MM.1S (cell line): ENCODE results near the gene ATG12.
A peak's percentile ranks its signal among the peaks of the same experiment; 100 is the strongest.
"Not testable (repeated sequence)": the region's sequence is repeated elsewhere in the genome, so short reads cannot be mapped to it uniquely, and the experiment has no call there.

ENCODE experiments used
- DNase-seq: peaks from one replicate; pipeline ENCODE4 v3.0.0-alpha.2; 2015
- H2AFZ ChIP-seq: fragments of 300-600 bp; sonication (generic); 2 replicates; pipeline ENCODE4 v1.6.0; 2016; ENCODE audit warnings: antibody characterized with exemption, low read length
- H3F3A ChIP-seq: fragments of 300-600 bp; sonication (generic); 2 replicates; pipeline ENCODE4 v1.6.1; 2016; ENCODE audit warnings: mild to moderate bottlenecking, antibody characterized with exemption, low read length, moderate library complexity, mixed read lengths; ENCODE audit not compliant: insufficient read depth
- H3K27ac ChIP-seq: fragments of 300-600 bp; sonication (generic); 2 replicates; pipeline ENCODE4 v1.5.1; 2016; ENCODE audit warnings: mild to moderate bottlenecking, low read length
- H3K27me3 ChIP-seq: fragments of 300-600 bp; sonication (generic); replicated peaks from 2 replicates; pipeline ENCODE4 v1.6.0; 2016; ENCODE audit warnings: low read length; ENCODE audit not compliant: insufficient read depth
- H3K36me3 ChIP-seq: fragments of 300-600 bp; sonication (generic); replicated peaks from 2 replicates; pipeline ENCODE4 v1.6.1; 2016; ENCODE audit warnings: mild to moderate bottlenecking, low read length, mixed read lengths; ENCODE audit not compliant: insufficient read depth
- H3K4me1 ChIP-seq: fragments of 300-600 bp; sonication (generic); 2 replicates; pipeline ENCODE4 v1.6.1; 2016; ENCODE audit warnings: low read length, mixed read lengths
- H3K4me2 ChIP-seq: fragments of 300-600 bp; sonication (generic); 2 replicates; pipeline ENCODE4 v1.6.0; 2016; ENCODE audit warnings: low read depth, low read length
- H3K4me3 ChIP-seq: fragments of 300-600 bp; sonication (generic); 2 replicates; pipeline ENCODE4 v1.5.1; 2016; ENCODE audit warnings: low read length, mixed read lengths
- H3K79me2 ChIP-seq: fragments of 300-600 bp; sonication (generic); 2 replicates; pipeline ENCODE4 v1.6.1; 2016; ENCODE audit warnings: mixed run types, low read length, mixed read lengths
- H3K9ac ChIP-seq: fragments of 300-600 bp; sonication (generic); 2 replicates; pipeline ENCODE4 v1.6.1; 2016; ENCODE audit warnings: low read length, mixed read lengths
- H3K9me2 ChIP-seq: fragments of 300-600 bp; sonication (generic); replicated peaks from 2 replicates; pipeline ENCODE4 v1.6.1; 2016; ENCODE audit warnings: mild to moderate bottlenecking, low read length, mixed read lengths; ENCODE audit not compliant: insufficient read depth
- H3K9me3 ChIP-seq: fragments of 300-600 bp; sonication (generic); replicated peaks from 2 replicates; pipeline ENCODE4 v1.6.1; 2016; ENCODE audit warnings: mild to moderate bottlenecking, low read length, mixed read lengths; ENCODE audit not compliant: insufficient read depth
- H4K20me1 ChIP-seq: fragments of 300-600 bp; sonication (generic); 2 replicates; pipeline ENCODE4 v1.6.1; 2016; ENCODE audit warnings: mild to moderate bottlenecking, low read length, moderate library complexity, mixed read lengths; ENCODE audit not compliant: insufficient read depth
- EZH2 ChIP-seq: fragments of 300-600 bp; sonication (generic); optimal IDR thresholded peaks from 2 replicates; pipeline ENCODE3; 2017; ENCODE audit warnings: low read depth, mild to moderate bottlenecking, antibody characterized with exemption, low read length, mixed read lengths
- EZH2phosphoT487 ChIP-seq: fragments of 300-600 bp; sonication (generic); IDR thresholded peaks from 2 replicates; pipeline ENCODE4 v1.6.1; 2018; ENCODE audit warnings: antibody characterized with exemption, low read length
- TF ChIP-seq, protein P1 (sequence below): fragments of 300-600 bp; sonication (generic); IDR thresholded peaks from 2 replicates; pipeline ENCODE4 v1.5.1; 2016; ENCODE audit warnings: antibody characterized with exemption, low read length, mixed read lengths

The ATG12 gene

DNA sequence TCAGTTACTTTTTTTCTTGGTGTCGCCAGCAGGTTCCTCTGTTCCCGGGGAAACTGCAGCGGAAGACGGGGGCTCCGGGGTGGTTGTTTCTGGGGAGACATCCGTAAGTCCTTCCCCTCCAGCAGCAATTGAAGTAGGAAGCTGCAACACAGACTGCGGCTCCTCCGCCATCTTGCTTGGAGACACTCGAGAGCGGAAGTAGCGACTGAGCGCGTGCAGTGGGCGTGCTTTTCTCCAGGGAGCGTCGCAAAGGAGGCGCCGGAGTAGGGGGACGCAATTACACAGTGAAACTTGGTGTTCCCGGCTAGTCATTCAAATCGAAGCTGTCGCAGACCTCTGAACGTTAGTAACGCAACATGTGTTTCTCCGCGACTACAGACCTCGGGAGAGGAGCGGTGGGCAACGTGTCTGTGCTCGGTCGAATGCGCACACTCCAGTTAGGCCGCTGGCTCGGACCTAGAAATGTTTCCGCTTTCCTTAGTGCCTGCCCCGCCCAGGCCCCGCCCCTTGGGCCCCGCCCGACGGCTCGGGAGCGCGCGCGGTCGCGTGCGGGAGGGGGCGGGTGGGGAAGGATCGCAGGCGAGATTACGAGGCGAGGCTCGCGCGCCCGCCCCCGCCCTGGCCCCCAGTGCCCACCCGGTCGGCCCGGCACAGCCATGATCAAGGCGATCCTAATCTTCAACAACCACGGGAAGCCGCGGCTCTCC, at the start of gene ATG12, which contains the start of gene AP3S1:
ATG12 (minus strand) TSS at position 184 of the 707 bp plus-strand sequence; CDS start at position 171, 13 bp downstream.
AP3S1 (plus strand) TSS at position 554 of the 707 bp plus-strand sequence; CDS start at position 657, 103 bp downstream.
- peaks cover 14% of the 10 kb centered on the region; the same call in 1 of the 2 replicates for H3K4me1 ChIP-seq

DNA sequence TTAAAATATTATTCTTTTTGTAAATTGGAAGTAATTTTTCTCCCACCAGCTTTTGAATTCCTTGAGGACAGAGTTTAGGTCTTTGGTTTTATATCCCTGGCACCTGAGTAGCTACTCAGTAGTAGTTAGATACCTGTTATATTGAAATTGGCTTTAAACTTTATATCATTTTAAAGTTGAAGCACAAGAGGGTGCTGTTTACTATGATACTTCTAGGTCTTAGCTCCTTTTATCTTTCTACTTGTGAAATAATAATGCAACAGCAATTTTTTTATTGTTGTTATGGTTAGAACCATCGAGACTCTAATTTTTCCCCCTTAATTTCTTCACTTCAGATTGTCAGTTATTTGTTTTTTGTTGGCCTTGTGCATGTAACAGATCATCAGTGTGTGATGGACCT, 46.7 kb upstream of the ATG12 start:
- Histone ChIP-seq H3K9me2 (no peaks in the 10 kb centered on the region), H2AFZ (no peak overlapping the region), H3K27ac (no peak overlapping the region), H3K27me3 (no peaks in the 10 kb centered on the region), H3K4me3 (no peak overlapping the region), H3K4me2 (no peak overlapping the region), H3K79me2 (no peaks in the 10 kb centered on the region), H3K4me1 (no peaks in the 10 kb centered on the region), H3K9ac (no peak overlapping the region), H4K20me1 (no peaks in the 10 kb centered on the region), H3F3A (no peaks in the 10 kb centered on the region), H3K9me3 (no peaks in the 10 kb centered on the region), H3K36me3 (no peaks in the 10 kb centered on the region)
- TF ChIP-seq EZH2 (no peak), EZH2phosphoT487 (no peak)
- TF ChIP-seq, protein P1, sequence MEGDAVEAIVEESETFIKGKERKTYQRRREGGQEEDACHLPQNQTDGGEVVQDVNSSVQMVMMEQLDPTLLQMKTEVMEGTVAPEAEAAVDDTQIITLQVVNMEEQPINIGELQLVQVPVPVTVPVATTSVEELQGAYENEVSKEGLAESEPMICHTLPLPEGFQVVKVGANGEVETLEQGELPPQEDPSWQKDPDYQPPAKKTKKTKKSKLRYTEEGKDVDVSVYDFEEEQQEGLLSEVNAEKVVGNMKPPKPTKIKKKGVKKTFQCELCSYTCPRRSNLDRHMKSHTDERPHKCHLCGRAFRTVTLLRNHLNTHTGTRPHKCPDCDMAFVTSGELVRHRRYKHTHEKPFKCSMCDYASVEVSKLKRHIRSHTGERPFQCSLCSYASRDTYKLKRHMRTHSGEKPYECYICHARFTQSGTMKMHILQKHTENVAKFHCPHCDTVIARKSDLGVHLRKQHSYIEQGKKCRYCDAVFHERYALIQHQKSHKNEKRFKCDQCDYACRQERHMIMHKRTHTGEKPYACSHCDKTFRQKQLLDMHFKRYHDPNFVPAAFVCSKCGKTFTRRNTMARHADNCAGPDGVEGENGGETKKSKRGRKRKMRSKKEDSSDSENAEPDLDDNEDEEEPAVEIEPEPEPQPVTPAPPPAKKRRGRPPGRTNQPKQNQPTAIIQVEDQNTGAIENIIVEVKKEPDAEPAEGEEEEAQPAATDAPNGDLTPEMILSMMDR, result peak; percentile 26
- DNase-seq, result no peak

More for the DNA sequence above, at the start of gene ATG12, which contains the start of gene AP3S1:
- TF ChIP-seq EZH2 (no peak), EZH2phosphoT487 (no peak)
- TF ChIP-seq, protein P1, result no peak
- Histone ChIP-seq H2AFZ (peak within 1 kb of the TSS; percentile 89), H3K27me3 (no peaks in the 10 kb centered on the region), H3K4me2 (peak within 1 kb of the TSS; percentile 85), H3F3A (peaks cover 6% of the 10 kb centered on the region; the same call in 1 of the 2 replicates), H3K9me3 (no peaks in the 10 kb centered on the region), H4K20me1 (peaks cover 13% of the 10 kb centered on the region), H3K4me3 (peak within 1 kb of the TSS; percentile 79), H3K79me2 (peaks cover 77% of the 10 kb centered on the region), H3K9ac (peak within 1 kb of the TSS; percentile 80), H3K9me2 (no peaks in the 10 kb centered on the region), H3K27ac (peak within 1 kb of the TSS; percentile 66), H3K36me3 (no peaks in the 10 kb centered on the region; the same call in 1 of the 2 replicates)
- DNase-seq, result peak; percentile 94

DNA sequence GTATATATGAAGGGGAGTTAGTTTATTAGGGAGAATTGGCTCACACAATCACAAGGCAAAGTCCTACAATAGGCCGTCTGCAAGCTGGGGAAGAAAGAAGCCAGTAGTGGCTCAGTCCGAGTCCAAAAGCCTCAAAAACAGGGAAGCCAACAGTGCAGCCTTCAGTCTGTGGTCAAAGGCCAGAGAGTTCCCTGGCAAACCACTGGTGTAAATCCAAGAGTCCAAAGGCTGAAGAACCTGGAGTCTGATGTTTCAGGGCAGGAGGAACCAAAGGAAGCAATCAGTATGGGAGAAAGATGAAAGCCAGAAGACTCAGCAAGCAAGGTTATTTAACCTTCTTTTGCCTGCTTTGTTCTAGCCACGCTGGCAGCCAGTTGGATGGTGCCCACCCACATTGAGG, 43.8 kb upstream of the ATG12 start:
- not testable (repeated sequence) for H3K36me3 ChIP-seq, H3K9me2 ChIP-seq, H3K27me3 ChIP-seq, H3K4me3 ChIP-seq, H3K9me3 ChIP-seq, H3K4me1 ChIP-seq, DNase-seq, H3K4me2 ChIP-seq, H2AFZ ChIP-seq, H3K79me2 ChIP-seq, H3K9ac ChIP-seq, H3F3A ChIP-seq, H3K27ac ChIP-seq, H4K20me1 ChIP-seq

DNA sequence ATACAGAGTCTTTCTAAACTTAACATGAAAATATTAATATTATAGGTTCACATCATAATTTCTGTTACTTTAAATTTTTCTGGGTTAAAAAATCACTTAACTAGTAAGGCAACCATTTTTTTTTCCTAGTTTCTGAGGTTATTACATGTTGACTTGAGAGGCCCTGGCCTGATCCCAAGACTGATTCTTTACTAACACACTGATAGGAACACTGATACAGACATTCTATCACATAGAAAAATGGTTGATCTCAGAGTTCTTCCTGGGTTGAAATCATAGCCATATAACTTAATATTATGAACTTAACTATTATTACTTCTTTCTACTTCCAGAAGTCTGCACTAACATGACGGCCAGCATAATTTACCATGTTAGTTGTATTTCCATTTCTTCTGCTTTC, 43.3 kb upstream of the ATG12 start:
- Histone ChIP-seq H3F3A (no peaks in the 10 kb centered on the region), H3K4me2 (no peak overlapping the region), H3K4me3 (no peak overlapping the region), H3K36me3 (no peaks in the 10 kb centered on the region), H2AFZ (no peak overlapping the region), H3K4me1 (no peaks in the 10 kb centered on the region), H3K9me2 (no peaks in the 10 kb centered on the region), H4K20me1 (no peaks in the 10 kb centered on the region), H3K27me3 (no peaks in the 10 kb centered on the region), H3K79me2 (no peaks in the 10 kb centered on the region), H3K9ac (no peak overlapping the region), H3K27ac (no peak overlapping the region), H3K9me3 (no peaks in the 10 kb centered on the region)
- DNase-seq, result no peak
- no peak for TF ChIP-seq EZH2phosphoT487
- TF ChIP-seq EZH2, result no peak
- TF ChIP-seq, protein P1, result no peak

DNA sequence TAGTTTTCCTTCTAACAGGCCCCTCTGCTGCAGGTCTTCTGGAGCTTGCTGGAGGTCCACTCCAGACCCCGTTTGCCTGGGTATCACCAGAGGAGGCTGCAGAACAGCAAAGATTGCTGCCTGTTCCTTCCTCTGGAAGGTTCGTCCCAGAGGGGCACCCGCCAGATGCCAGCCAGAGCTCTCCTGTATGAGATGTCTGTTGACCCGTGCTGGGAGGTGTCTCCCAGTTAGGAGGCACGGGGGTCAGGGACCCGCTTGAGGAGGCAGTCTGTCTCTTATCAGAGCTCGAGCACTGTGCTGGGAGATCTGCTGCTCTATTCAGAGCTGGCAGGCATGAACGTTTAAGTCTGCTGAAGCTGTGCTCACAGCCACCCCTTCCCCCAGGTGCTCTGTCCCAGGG, 41.1 kb upstream of the ATG12 start:
- not testable (repeated sequence) for H3K4me3 ChIP-seq, H3K9ac ChIP-seq, H3K4me1 ChIP-seq, H3F3A ChIP-seq, H3K9me3 ChIP-seq, H4K20me1 ChIP-seq, H3K36me3 ChIP-seq, H2AFZ ChIP-seq, DNase-seq, H3K9me2 ChIP-seq, H3K27ac ChIP-seq, H3K79me2 ChIP-seq, H3K4me2 ChIP-seq, H3K27me3 ChIP-seq
